ENCODE data around the gene RTBDN.
"Not testable (repeated sequence)": the region's sequence is repeated elsewhere in the genome, so short reads cannot be mapped to it uniquely, and the experiment has no call there.

The RTBDN gene

GRCh38 chr19:12858041-12858928 is 23.9 kb upstream of the RTBDN start:
- in situ Hi-C loops (cut with HindIII; ENCODE audit: low sequenced_read_pairs): no loop called here

- in situ Hi-C loops (cut with HindIII; ENCODE audit: low sequenced_read_pairs): no loop called here
Observed at GRCh38 chr19:12856653-12857052, 22.3 kb upstream of the RTBDN start.

GRCh38 chr19:12847159-12848139 is 13.1 kb upstream of the RTBDN start:
- in situ Hi-C loops (cut with HindIII; ENCODE audit: low sequenced_read_pairs): no loop called here

- in situ Hi-C loops (cut with HindIII; ENCODE audit: low sequenced_read_pairs): not testable (repeated sequence)
Observed at GRCh38 chr19:12846613-12847012, 12.2 kb upstream of the RTBDN start.

GRCh38 chr19:12843999-12844732 is 9.8 kb upstream of the RTBDN start:
- in situ Hi-C loops (cut with HindIII; ENCODE audit: low sequenced_read_pairs): no loop called here

- in situ Hi-C loops (cut with HindIII; ENCODE audit: low sequenced_read_pairs): no loop called here
Observed at GRCh38 chr19:12843328-12843727, 8.9 kb upstream of the RTBDN start.

GRCh38 chr19:12842511-12842910 is 8.1 kb upstream of the RTBDN start:
- in situ Hi-C loops (cut with HindIII; ENCODE audit: low sequenced_read_pairs): no loop called here

- in situ Hi-C loops (cut with HindIII; ENCODE audit: low sequenced_read_pairs): no loop called here
Observed at GRCh38 chr19:12841094-12841493, 6.7 kb upstream of the RTBDN start.

- in situ Hi-C loops (cut with HindIII; ENCODE audit: low sequenced_read_pairs): no loop called here
Observed at GRCh38 chr19:12840091-12841079, 6.0 kb upstream of the RTBDN start.

GRCh38 chr19:12838886-12839756 is 4.7 kb upstream of the RTBDN start:
- in situ Hi-C loops (cut with HindIII; ENCODE audit: low sequenced_read_pairs): no loop called here

GRCh38 chr19:12838182-12838885 is 4.0 kb upstream of the RTBDN start, which contains the start of gene MAST1:
Gene MAST1 (plus strand): TSS chr19:12838515. CDS start chr19:12838573, 58 bp downstream.
- in situ Hi-C loops (cut with HindIII; ENCODE audit: low sequenced_read_pairs): no loop called here

GRCh38 chr19:12837225-12837624 is 2.8 kb upstream of the RTBDN start:
- in situ Hi-C loops (cut with HindIII; ENCODE audit: low sequenced_read_pairs): no loop called here

- in situ Hi-C loops (cut with HindIII; ENCODE audit: low sequenced_read_pairs): no loop called here
Observed at GRCh38 chr19:12836529-12836863, 2.1 kb upstream of the RTBDN start.

GRCh38 chr19:12834976-12835757 is 788 bp upstream of the RTBDN start:
- in situ Hi-C loops (cut with HindIII; ENCODE audit: low sequenced_read_pairs): no loop called here

- in situ Hi-C loops (cut with HindIII; ENCODE audit: low sequenced_read_pairs): no loop called here
Observed at GRCh38 chr19:12833738-12834565, 427 bp downstream of the RTBDN start.

- in situ Hi-C loops (cut with HindIII; ENCODE audit: low sequenced_read_pairs): no loop called here
Observed at GRCh38 chr19:12833418-12833737, 1.0 kb downstream of the RTBDN start.

GRCh38 chr19:12828494-12828893 is 5.9 kb downstream of the RTBDN start:
- in situ Hi-C loops (cut with HindIII; ENCODE audit: low sequenced_read_pairs): no loop called here

All from DLD1 (cell line).